Right ventricle myocardium superior (tissue), 1 donor: ENCODE results near the gene SCAMP3. TPM values are rescaled to one million over a fixed set of nuclear protein-coding genes. Genes with fewer than 3 reads are reported as not detected.
A peak's percentile ranks its signal among the peaks of the same experiment; 100 is the strongest.
"Not testable (repeated sequence)": the region's sequence is repeated elsewhere in the genome, so short reads cannot be mapped to it uniquely, and the experiment has no call there.

Experiments used
- ATAC-seq: fragments of 200-7000 bp; cut with Tn5 transposase; one replicate; pipeline ENCODE4 v1.9.1; 2020; ENCODE audit warnings: mild to moderate bottlenecking; ENCODE audit not compliant: poor library complexity
- DNase-seq: peaks from one replicate; pipeline ENCODE4 v3.0.0-alpha.2; 2020
- intact Hi-C: fragments of 100-400 bp; cut with DNase I; formaldehyde crosslinking; loops from one replicate; pipeline ENCODE4 v1.11.2; 2022
- total RNA-seq: library from RNA; stranded (reverse); fragmentation: NEBNext Ultra II Directional; extraction: Animal tissue kit (Norgen Biotek cat#: 25700); gene quantifications from one replicate; pipeline ENCODE4 v1.2.1, GENCODE V29; 2021
- donor health status: DM: no; HTN: yes; CAD: no; lungs with severe emphysema.

SCAMP3 gene
- total RNA-seq, 1 donor from 2014 or later: 56.8 TPM

GRCh38 chr1:155241841-155242264, 20.3 kb downstream of the SCAMP3 start:
- ATAC-seq: peak; percentile 0
- DNase-seq: no peak
- intact Hi-C loops: no loop called here

GRCh38 chr1:155241069-155241679, 21.0 kb downstream of the SCAMP3 start:
- no peak for DNase-seq
- ATAC-seq: peak; percentile 45
- intact Hi-C loops: no loop called here

GRCh38 chr1:155236451-155236850, 25.7 kb downstream of the SCAMP3 start:
- intact Hi-C loops: no loop called here
- no peak for DNase-seq

GRCh38 chr1:155235375-155235774, 26.8 kb downstream of the SCAMP3 start:
- ATAC-seq, intact Hi-C loops, DNase-seq: not testable (repeated sequence)

More at GRCh38 chr1:155236451-155236850, 25.7 kb downstream of the SCAMP3 start:
- no peak for ATAC-seq

GRCh38 chr1:155233502-155233901, 28.7 kb downstream of the SCAMP3 start:
- DNase-seq, ATAC-seq, intact Hi-C loops: not testable (repeated sequence)

GRCh38 chr1:155232001-155232978, 29.9 kb downstream of the SCAMP3 start:
- intact Hi-C loops, DNase-seq, ATAC-seq: not testable (repeated sequence)

GRCh38 chr1:155231302-155231701, 30.9 kb downstream of the SCAMP3 start:
- intact Hi-C loops, DNase-seq, ATAC-seq: not testable (repeated sequence)

GRCh38 chr1:155228096-155228427, 34.1 kb downstream of the SCAMP3 start:
- DNase-seq: no peak
- ATAC-seq: no peak
- intact Hi-C loops: no loop called here

GRCh38 chr1:155227261-155228095, 34.7 kb downstream of the SCAMP3 start:
- intact Hi-C loops: no loop called here
- DNase-seq (peak; percentile 99), ATAC-seq (peak; percentile 99)

GRCh38 chr1:155226910-155227260, 35.3 kb downstream of the SCAMP3 start:
- DNase-seq: peak; percentile 67
- intact Hi-C loops: no loop called here
- ATAC-seq: peak; percentile 56

- intact Hi-C loops: no loop called here
- DNase-seq: peak; percentile 86
These were observed 35.8 kb downstream of the SCAMP3 start for GRCh38 chr1:155226188-155226909.

GRCh38 chr1:155225404-155225759, 36.8 kb downstream of the SCAMP3 start:
- DNase-seq, ATAC-seq, intact Hi-C loops: not testable (repeated sequence)

More at GRCh38 chr1:155226188-155226909, 35.8 kb downstream of the SCAMP3 start:
- peak; percentile 69 for ATAC-seq

- intact Hi-C loops: no loop called here
- ATAC-seq (no peak), DNase-seq (no peak)
These were observed 39.1 kb downstream of the SCAMP3 start for GRCh38 chr1:155223047-155223446.

- DNase-seq, ATAC-seq, intact Hi-C loops: not testable (repeated sequence)
These were observed 41.8 kb downstream of the SCAMP3 start for GRCh38 chr1:155220211-155220965.

- peak; percentile 42 for ATAC-seq
These were observed 42.5 kb downstream of the SCAMP3 start for GRCh38 chr1:155219592-155220031.

GRCh38 chr1:155218854-155219591, 43.1 kb downstream of the SCAMP3 start:
- ATAC-seq (peak; percentile 68), DNase-seq (no peak)
- intact Hi-C loops: no loop called here

More at GRCh38 chr1:155219592-155220031, 42.5 kb downstream of the SCAMP3 start:
- intact Hi-C loops: no loop called here
- no peak for DNase-seq

- ATAC-seq, DNase-seq, intact Hi-C loops: not testable (repeated sequence)
These were observed 47.5 kb downstream of the SCAMP3 start for GRCh38 chr1:155214702-155215101.
